Urinary bladder (tissue), 4 donors: ENCODE results near the gene EPB41. TPM values are rescaled to one million over a fixed set of nuclear protein-coding genes. Genes with fewer than 3 reads are reported as not detected.
"Not testable (repeated sequence)": the region's sequence is repeated elsewhere in the genome, so short reads cannot be mapped to it uniquely, and the experiment has no call there.

Experiments
- DNase-seq: peaks from one replicate; pipeline ENCODE4 v3.0.0-alpha.2; 2015; ENCODE audit errors: extremely low spot score
- H3K27ac ChIP-seq: one replicate; pipeline ENCODE4 v1.5.1; 2013; ENCODE audit warnings: low read depth, mild to moderate bottlenecking, moderate library complexity
- H3K36me3 ChIP-seq: one replicate; pipeline ENCODE4 v1.6.1; 2013; ENCODE audit warnings: mild to moderate bottlenecking, moderate library complexity; ENCODE audit not compliant: insufficient read depth
- H3K4me1 ChIP-seq: one replicate; pipeline ENCODE4 v1.6.1; 2013; ENCODE audit warnings: mild to moderate bottlenecking, moderate library complexity; ENCODE audit not compliant: insufficient read depth
- H3K4me3 ChIP-seq: one replicate; pipeline ENCODE4 v1.5.1; 2013; ENCODE audit warnings: low read depth, low read length
- WGBS: extraction: QIAGEN DNeasy Blood & Tissue Kit; methylation state at CpG from one replicate; pipeline ENCODE4 v1.1.7; 2013; 5-methylcytosine and 5-hydroxymethylcytosine counted together
- polyA plus RNA-seq: library from polyadenylated mRNA; stranded (reverse); fragments of 200-250 nt; gene quantifications from one replicate; pipeline ENCODE4 v1.2.3, GENCODE V29; 2013
- total RNA-seq: library from RNA; depleted of rRNA; stranded (reverse); fragments of >200 nt; gene quantifications from one replicate; pipeline ENCODE4 v1.2.3, GENCODE V29; 2014
- donor health status: healthy with polysubstance abuse.
- donor health status: healthy.

The EPB41 gene
- total and polyA plus RNA-seq, 2 donors, result 11.0 to 37.4 TPM

DNA sequence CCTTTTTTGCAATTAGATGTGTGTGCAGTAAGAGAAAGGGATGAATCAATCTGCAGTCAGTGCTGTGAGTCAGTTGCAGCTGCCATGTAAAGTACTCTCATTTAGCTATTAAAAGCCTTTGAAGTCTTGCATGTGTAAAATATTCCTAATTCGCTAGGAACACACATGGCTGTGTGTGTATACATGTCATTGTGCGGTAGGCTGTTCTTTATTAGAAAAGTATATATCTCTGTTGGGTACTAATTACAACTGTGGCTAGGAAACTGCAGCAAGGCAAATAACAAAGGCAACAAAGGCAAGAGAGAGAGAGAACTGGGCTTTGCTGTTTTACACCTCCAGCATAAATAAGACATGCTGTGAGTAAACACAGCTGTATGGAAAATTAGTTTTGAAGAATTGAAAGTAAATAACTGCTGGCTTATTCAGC lies 41.7 kb downstream of the EPB41 start:
- H3K27ac ChIP-seq, result no peak overlapping the region
- H3K36me3 ChIP-seq, result no peaks in the 10 kb centered on the region
- DNase-seq, result no peak
- whole genome bisulfite sequencing, result 79% methylated on average over 2 of the region's 2 CpGs
- no peak overlapping the region for H3K4me3 ChIP-seq
- H3K4me1 ChIP-seq, result peaks cover 2% of the 10 kb centered on the region

DNA sequence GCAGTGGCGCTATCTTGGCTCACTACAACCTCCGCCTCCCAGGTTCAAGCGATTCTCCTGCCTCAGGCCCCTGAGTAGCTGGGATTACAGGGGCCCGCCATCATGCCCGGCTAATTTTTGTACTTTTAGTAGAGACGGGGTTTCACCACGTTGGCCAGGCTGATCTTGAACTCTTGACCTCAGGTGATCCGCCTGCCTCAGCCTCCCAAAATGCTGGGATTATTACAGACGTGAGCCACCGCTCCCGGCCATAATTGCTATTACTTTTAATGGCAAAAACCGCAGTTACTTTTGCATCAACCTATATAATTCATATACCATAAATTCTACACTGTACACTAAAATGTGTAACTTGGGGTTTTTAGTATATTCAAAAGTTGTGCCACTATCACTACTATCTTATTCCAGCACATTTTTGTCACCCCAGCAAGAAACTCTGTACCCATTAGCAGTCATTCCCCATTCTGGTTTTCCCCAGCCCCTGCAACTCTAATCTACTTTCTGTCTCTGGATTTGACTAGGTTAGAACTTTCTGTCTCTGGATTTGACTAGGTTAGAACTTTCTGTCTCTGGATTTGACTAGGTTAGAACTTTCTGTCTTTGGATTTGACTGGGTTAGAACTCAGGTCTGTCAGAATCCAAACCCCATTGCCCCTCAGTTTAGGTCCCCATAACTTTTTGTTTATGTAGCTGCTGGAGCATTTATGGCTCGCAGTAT lies 47.9 kb downstream of the EPB41 start:
- not testable (repeated sequence) for H3K4me3 ChIP-seq, H3K4me1 ChIP-seq, H3K36me3 ChIP-seq, DNase-seq, H3K27ac ChIP-seq
- WGBS, result 89% methylated on average over 13 of the region's 13 CpGs

DNA sequence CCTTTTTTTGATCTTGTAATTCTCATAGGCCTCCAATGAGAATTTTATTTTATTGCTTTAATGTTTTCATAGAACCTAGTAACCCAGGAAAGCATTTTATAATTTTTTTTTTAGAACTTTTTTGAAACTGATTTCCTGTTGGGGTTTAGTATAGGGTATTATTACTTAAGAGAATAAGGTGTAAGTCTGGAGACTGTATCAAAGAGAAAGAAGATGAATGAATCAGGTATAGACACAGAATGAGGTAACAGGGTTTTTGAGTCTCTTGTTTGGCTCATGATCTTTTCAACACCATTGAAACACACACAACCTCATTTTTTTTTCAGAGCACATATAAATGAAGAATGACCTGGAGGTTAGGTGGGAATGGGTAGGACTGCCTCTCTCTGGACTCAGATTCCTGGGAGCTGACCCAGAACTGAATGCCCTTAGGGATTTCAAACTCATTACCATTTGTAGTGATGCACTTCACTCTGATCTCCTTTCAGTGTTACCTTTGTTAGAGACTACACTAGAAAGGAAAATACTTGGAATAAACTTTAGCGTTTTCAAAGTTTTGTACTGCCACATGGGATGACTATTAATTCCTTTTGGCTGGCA lies 51.0 kb downstream of the EPB41 start:
- H3K4me1 ChIP-seq, result no peaks in the 10 kb centered on the region
- no peak for DNase-seq
- no peaks in the 10 kb centered on the region for H3K36me3 ChIP-seq
- WGBS, result 81% methylated on average over 1 of the region's 1 CpG
- no peak overlapping the region for H3K27ac ChIP-seq
- H3K4me3 ChIP-seq, result no peak overlapping the region

DNA sequence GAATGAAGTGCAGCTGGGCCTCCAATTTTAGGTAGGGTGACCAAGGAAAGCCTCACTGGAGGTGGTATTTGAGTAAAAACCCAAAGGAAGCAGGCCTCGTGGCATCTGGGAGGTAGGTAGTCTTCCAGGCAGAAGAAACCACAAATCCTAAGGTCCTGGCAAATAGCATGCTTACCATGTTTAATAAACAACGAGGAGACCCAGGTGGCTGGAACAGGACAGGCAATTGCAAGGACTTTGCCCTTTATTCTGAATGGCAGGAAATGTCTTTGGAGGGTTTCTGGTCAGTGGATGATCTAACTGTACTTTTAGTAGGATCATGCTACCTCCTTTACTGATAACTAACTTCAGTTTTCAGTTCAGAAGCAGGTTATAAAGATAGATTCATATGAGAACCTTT lies 52.2 kb downstream of the EPB41 start:
- H3K4me1 ChIP-seq, result no peaks in the 10 kb centered on the region
- no peak for DNase-seq
- no peak overlapping the region for H3K27ac ChIP-seq
- WGBS, result 79% methylated on average over 2 of the region's 2 CpGs
- no peak overlapping the region for H3K4me3 ChIP-seq
- H3K36me3 ChIP-seq, result no peaks in the 10 kb centered on the region

DNA sequence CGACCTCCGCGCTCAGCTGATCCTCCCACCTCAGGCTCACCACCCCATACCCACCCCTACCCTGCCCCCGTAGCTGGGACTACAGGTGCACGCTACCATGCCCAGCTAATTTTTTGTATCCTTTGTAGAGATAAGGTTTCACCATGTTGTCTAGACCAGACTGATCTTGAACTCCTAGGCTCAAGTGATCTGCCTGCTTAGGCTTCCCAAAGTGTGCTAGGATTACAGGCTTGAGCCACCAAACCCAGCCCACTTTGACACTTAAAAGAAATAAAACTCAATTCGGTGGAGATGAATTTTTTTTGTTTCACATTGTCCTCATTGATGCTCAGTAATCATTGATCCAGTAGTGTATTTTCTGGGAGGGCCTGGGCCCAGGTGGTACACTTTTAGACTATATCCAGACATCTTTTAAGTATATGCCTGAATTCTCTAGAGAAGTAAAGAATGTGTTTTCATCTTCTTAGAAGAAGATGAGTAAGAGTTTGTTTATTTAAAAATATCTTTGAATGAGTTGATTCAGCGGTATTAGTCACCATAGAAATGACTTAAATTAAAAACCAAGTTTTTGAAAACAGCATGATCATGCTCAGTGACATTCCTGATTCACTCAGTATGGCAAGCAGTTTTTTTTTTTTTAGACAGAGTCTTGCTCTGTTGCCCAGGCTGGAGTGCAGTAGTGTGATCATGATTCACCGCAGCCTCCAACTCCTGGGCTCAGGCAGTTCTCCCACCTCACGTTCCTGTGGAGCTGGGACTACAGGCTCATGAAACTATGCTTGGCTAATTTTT lies 57.8 kb downstream of the EPB41 start:
- WGBS, result 74% methylated on average over 9 of the region's 9 CpGs
- DNase-seq, result no peak
- H3K4me1 ChIP-seq, result no peaks in the 10 kb centered on the region
- no peak overlapping the region for H3K4me3 ChIP-seq
- no peak overlapping the region for H3K27ac ChIP-seq
- no peaks in the 10 kb centered on the region for H3K36me3 ChIP-seq

DNA sequence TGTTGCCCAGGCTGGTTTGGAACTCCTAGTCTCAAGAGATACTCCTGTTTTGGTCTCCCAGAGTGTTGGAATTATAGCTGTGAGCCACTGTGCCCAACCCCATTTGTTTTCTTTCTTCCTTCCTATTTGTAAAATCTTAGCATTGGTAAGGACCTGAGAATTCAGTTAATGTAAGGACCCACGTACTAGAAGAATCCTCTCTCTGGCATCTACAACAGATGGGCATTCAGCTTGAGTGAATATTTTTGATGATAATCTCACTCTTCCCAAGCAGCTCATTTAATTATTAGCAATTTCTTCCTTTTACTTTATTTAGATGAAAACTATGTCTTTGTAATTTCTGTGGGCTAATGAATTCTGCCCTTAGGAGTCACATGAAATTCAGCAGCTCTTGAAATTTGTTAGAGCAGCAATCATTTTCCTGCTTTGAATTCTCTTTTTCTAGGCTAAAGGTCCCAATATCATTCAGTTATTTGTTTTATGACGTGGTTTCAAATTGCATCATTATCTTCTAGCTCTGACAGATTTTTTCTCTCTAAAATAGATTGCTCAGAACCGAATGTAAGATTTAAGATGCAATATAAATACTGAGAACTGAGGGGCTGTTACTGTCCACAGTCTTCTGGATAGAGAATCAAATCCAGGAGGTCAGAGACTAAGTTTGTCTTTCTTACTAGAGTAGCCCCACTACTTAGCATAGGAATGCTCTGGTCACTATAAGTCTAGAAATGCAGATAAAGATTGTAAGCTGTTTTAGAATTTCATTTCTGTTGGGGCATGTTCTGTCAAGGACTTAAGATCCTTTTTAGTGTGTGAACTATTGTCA lies 59.4 kb downstream of the EPB41 start:
- 71% methylated on average over 3 of the region's 3 CpGs for WGBS
- no peaks in the 10 kb centered on the region for H3K4me1 ChIP-seq
- H3K27ac ChIP-seq, result peak overlapping the region; percentile 56
- H3K4me3 ChIP-seq, result no peak overlapping the region
- H3K36me3 ChIP-seq, result no peaks in the 10 kb centered on the region
- DNase-seq, result peak; percentile 4

DNA sequence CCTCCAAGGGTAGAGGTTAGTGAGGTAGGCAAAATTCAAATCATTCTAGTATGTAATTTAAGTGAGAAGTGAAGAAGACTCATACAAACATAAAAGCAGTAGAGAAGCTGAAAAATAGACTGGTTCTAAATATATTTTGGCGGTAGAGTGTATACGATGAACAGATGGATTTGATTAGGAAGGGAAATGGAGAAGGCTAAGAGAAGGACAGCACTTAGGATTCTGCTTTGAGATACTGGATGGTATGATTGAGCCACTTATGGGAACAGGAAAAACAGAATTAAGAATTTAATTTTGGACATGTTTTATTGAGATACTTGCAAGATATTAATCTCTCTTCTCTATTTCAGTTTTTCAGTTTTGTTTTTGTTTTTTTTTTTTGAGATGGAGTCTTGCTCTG lies 60.1 kb downstream of the EPB41 start:
- 63% methylated on average over 2 of the region's 2 CpGs for WGBS
- no peaks in the 10 kb centered on the region for H3K36me3 ChIP-seq
- H3K4me1 ChIP-seq, result no peaks in the 10 kb centered on the region
- H3K4me3 ChIP-seq, result no peak overlapping the region
- no peak overlapping the region for H3K27ac ChIP-seq
- no peak for DNase-seq

DNA sequence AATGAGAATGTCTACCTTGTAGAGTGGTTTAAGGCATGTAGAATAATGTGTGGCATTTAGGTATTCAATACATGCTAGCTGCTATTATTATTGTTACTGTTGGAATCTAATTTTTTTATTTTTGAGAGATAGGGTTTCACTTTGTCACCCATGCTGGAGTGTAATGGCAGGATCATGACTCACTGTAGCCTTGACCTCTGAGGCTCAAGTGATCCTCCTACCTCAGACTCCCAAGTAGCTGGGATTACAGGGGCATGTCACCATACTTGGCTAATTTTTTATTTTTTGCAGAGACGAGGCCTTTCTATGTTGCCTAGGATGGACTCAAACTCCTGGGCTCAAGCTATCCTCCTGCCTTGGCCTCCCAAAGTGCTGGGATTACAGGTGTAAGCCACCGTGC lies 61.9 kb downstream of the EPB41 start:
- 95% methylated on average over 2 of the region's 2 CpGs for WGBS
- H3K27ac ChIP-seq, result no peak overlapping the region
- no peaks in the 10 kb centered on the region for H3K4me1 ChIP-seq

DNA sequence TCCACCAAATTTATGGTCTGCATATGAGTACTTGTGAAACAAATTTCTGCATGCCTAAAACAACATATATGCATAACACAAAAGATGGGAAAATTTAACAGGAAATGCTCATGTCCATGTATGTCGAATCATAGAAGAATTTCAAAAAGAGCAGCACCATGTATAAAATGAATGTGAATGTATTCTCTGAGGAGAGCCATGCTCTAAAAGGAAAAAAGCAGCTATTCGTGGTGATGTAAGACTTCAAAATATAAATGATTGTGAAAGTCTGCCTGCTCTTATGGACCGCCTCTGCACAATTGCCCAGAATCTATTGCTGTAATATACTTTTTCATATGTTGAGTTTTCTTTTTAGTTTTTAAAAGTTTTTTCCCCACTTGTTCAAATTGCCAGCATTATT lies 66.8 kb downstream of the EPB41 start:
- Histone ChIP-seq H3K4me3 (no peak overlapping the region), H3K36me3 (no peaks in the 10 kb centered on the region), H3K27ac (no peak overlapping the region), H3K4me1 (no peaks in the 10 kb centered on the region)
- 85% methylated on average over 3 of the region's 3 CpGs for WGBS
- no peak for DNase-seq

More for the DNA sequence above, 61.9 kb downstream of the EPB41 start:
- H3K4me3 ChIP-seq, result no peak overlapping the region
- no peaks in the 10 kb centered on the region for H3K36me3 ChIP-seq
- no peak for DNase-seq

DNA sequence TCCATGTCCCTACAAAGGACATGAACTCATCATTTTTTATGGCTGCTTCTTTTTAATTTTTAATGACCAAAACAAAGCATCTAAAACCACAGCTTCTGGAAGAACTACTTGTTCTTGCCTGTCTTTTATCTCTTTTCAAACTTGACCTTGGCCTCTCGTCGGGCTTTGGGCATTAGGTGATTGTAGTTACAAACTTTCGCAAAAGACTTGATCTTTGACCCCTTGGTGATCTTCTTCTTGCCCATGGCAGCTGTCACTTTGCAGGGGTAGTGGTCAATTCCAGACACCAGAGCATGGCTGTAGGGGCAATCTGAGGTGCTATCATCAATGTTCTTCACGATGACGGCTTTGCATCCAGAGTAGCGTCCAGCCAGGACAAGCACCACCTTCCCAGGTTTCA lies 67.8 kb downstream of the EPB41 start:
- DNase-seq, result no peak
- Histone ChIP-seq H3K27ac (no peak overlapping the region), H3K36me3 (no peaks in the 10 kb centered on the region), H3K4me1 (no peaks in the 10 kb centered on the region), H3K4me3 (no peak overlapping the region)
- 96% methylated on average over 6 of the region's 6 CpGs for WGBS

DNA sequence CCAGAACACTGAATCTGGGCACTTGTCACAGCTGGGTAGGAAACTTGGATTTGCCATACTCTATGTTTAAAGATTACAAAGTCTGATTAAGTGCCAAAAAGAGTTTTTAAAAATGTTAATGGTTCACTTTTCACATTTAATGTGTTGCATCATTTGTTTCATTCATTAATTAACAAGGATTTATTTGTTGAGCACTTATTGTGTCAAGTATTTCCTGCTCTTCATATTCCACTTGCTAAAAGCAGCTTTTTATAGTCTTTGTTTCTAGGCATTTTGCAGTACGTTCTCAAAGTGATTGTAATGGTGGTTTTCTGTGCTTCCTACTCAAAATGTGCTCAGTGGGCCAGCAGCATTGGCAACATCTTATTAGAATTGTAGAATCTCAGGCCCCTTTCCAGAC lies 68.7 kb downstream of the EPB41 start:
- Histone ChIP-seq H3K27ac (no peak overlapping the region), H3K4me1 (no peaks in the 10 kb centered on the region), H3K36me3 (no peaks in the 10 kb centered on the region), H3K4me3 (no peak overlapping the region)
- 89% methylated on average over 1 of the region's 1 CpG for WGBS
- no peak for DNase-seq

DNA sequence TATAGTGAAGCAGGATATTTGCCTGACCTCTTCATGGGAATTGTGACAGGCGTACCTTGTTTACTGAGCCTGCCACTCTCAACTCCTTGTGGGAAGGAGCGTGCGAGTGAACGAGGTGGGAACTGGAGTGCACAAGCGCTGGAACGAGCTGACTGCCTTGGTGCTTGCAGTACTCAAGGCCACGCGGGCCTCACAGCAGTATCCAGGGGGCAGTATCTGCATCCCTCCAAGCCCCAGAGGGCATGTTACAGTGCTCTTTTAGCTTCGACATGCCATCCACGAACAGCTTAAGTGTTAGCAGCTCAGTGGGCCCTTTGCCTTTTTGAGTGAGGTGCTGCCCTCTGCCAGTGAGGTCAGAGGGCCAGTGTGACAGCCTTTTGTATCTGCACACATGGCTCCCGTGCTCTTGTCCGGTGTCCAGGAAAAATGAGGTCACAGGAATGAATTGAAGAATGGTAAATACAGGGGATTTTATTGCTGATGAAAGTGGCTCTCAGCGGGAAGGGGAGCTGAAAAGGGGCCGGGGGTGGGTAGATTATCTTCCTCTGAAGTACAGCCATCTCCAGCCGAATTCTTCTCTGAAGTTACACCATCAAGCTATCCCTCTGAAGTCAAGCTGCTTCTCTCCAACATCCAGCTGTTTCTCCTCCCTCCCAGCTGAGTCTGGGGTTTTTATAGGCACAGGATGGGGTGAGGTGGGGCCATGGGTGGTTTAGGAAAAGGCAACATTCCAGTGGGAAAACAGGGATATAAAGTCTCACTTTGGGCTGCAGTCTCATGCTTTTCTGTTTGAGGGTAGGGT lies 69.3 kb downstream of the EPB41 start:
- Histone ChIP-seq H3K4me1 (no peaks in the 10 kb centered on the region), H3K36me3 (no peaks in the 10 kb centered on the region), H3K27ac (no peak overlapping the region), H3K4me3 (no peak overlapping the region)
- WGBS, result 76% methylated on average over 15 of the region's 15 CpGs
- DNase-seq, result no peak

DNA sequence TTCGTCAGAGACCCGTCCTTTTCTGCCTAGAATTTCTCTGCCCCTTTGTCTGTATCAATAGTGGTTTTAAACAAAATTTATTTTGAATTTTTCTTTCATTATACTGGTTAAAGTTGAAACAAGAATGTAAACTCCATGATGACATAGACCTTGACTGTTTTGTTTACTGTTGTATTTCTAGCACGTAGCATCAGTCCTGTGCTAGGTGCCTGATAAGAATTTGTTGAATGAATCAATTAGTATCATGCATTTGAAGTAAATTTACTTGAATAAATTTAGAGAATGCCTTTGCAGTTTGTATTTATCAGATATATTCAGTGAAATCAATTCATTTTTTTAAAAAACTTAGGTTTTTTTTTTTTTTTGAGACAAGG lies 69.9 kb downstream of the EPB41 start:
- H3K4me1 ChIP-seq, result no peaks in the 10 kb centered on the region
- no peaks in the 10 kb centered on the region for H3K36me3 ChIP-seq
- WGBS, result 90% methylated on average over 3 of the region's 3 CpGs
- no peak overlapping the region for H3K27ac ChIP-seq
- H3K4me3 ChIP-seq, result no peak overlapping the region
- DNase-seq, result no peak
